ENCODE data around the gene NRXN3. TPM values are rescaled to one million over a fixed set of nuclear protein-coding genes. Genes with fewer than 3 reads are reported as not detected.

NRXN3 gene
- total and polyA plus RNA-seq, 8 donors: 0.29 to 41.1 (median 9.1) TPM

DNA sequence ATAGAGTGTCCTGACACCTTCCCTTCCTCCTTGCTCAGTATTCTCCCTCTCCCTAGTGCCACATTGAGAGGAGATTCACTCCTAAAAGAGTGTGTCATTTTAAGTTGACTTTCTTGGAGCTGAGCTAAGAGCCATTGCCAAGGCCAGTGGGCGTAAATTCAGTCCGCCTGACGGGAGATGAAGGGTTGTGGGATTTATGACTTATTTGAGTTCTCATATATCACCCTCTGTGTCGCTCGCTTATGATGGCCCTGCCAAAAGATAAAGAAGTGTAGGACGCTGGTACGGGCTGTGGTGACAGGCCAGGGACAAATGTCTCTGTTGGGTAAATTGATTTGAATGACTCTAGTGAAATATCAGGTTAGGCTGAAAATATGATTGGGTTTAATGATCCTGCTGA lies 867.4 kb downstream of the NRXN3 start:
- Histone ChIP-seq H3K9me3 (peaks cover 0 to 10% (median 4%) of the 10 kb centered on the region in 4 donors), H3K27me3 (no peaks in the 10 kb centered on the region), H3K4me1 (no peaks in the 10 kb centered on the region), H3K36me3 (no peaks in the 10 kb centered on the region), H3K27ac (no peak overlapping the region), H3K4me3 (no peak overlapping the region)
- 71 to 84% (median 78%) methylated on average over 7 of the region's 7 CpGs for WGBS, 5 donors
- no peak for DNase-seq
- TF ChIP-seq EP300 (IDR thresholded peaks at IDR 0.05): no peak
- no peak for TF ChIP-seq POLR2A (IDR thresholded peaks at IDR 0.05)
- TF ChIP-seq POLR2AphosphoS5 (IDR thresholded peaks at IDR 0.05): no peak
- TF ChIP-seq, protein P1, sequence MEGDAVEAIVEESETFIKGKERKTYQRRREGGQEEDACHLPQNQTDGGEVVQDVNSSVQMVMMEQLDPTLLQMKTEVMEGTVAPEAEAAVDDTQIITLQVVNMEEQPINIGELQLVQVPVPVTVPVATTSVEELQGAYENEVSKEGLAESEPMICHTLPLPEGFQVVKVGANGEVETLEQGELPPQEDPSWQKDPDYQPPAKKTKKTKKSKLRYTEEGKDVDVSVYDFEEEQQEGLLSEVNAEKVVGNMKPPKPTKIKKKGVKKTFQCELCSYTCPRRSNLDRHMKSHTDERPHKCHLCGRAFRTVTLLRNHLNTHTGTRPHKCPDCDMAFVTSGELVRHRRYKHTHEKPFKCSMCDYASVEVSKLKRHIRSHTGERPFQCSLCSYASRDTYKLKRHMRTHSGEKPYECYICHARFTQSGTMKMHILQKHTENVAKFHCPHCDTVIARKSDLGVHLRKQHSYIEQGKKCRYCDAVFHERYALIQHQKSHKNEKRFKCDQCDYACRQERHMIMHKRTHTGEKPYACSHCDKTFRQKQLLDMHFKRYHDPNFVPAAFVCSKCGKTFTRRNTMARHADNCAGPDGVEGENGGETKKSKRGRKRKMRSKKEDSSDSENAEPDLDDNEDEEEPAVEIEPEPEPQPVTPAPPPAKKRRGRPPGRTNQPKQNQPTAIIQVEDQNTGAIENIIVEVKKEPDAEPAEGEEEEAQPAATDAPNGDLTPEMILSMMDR (IDR thresholded peaks at IDR 0.05): no peak
- intact Hi-C loops (cut with DNase I; ENCODE audit: low total_unique reads): no loop called here

- DNase-seq: no peak
- no peak for TF ChIP-seq POLR2AphosphoS5 (IDR thresholded peaks at IDR 0.05)
- no peak for TF ChIP-seq EP300 (IDR thresholded peaks at IDR 0.05)
- no peak for TF ChIP-seq POLR2A (IDR thresholded peaks at IDR 0.05)
- TF ChIP-seq, protein P1 (IDR thresholded peaks at IDR 0.05): no peak
- WGBS, 5 donors: 96 to 100% (median 100%) methylated on average over 1 of the region's 1 CpG
- Histone ChIP-seq H3K36me3 (no peaks in the 10 kb centered on the region), H3K27me3 (no peaks in the 10 kb centered on the region), H3K27ac (no peak overlapping the region), H3K4me3 (no peak overlapping the region), H3K9me3 (peaks cover 0 to 10% (median 4%) of the 10 kb centered on the region in 4 donors), H3K4me1 (no peaks in the 10 kb centered on the region)
- intact Hi-C loops (cut with DNase I; ENCODE audit: low total_unique reads): no loop called here
Measured at GRCh38 chr14:79040790-79041189, 870.6 kb downstream of the NRXN3 start.

GRCh38 chr14:79043194-79043889 lies 873.2 kb downstream of the NRXN3 start:
- Histone ChIP-seq H3K36me3 (no peaks in the 10 kb centered on the region), H3K4me1 (no peaks in the 10 kb centered on the region), H3K9me3 (peaks cover 0 to 10% (median 4%) of the 10 kb centered on the region in 4 donors), H3K27ac (no peak overlapping the region), H3K27me3 (no peaks in the 10 kb centered on the region), H3K4me3 (no peak overlapping the region)
- intact Hi-C loops (cut with DNase I; ENCODE audit: low total_unique reads): no loop called here
- TF ChIP-seq, protein P1 (IDR thresholded peaks at IDR 0.05): no peak
- TF ChIP-seq EP300 (IDR thresholded peaks at IDR 0.05) (no peak), POLR2AphosphoS5 (IDR thresholded peaks at IDR 0.05) (no peak), POLR2A (IDR thresholded peaks at IDR 0.05) (no peak)
- DNase-seq: no peak
- 81 to 94% (median 87%) methylated on average over 7 of the region's 7 CpGs for WGBS, 5 donors

DNA sequence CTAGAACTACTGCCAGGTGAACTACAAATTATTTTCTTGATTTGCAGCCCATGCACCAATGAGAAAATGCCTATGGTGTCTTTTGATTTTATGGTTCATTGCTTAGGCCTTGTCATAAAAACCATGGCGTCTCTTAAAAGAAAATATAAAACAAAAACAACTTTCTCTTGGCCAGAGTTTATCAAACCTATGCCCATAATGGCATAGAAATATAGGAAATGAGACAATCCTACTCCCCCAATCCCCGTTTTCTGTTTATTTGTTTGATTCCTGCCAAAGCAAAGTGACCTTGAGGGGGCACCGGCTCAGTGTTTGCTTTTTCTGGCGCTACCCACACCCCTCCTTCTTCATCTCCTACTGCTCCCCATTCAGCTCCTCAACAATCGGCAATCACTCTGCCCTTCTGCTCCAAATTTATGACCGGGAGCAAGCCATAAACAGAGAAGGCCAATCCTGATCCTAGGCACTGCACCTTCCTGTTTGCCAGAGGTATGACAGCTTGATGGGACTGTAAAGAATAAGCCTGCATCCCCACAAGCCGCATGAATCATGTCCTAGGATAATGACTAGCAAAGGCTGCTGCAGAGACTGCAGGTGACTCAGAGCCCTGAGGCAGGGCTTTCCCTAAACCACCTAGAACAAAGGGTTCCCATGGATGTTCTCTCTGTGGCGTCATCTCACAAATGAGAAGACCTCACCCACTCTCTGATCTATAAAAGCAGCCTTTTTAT lies 874.9 kb downstream of the NRXN3 start:
- Histone ChIP-seq H3K9me3 (peaks cover 0 to 10% (median 4%) of the 10 kb centered on the region in 4 donors), H3K36me3 (no peaks in the 10 kb centered on the region), H3K4me1 (no peaks in the 10 kb centered on the region), H3K27me3 (no peaks in the 10 kb centered on the region), H3K4me3 (no peak overlapping the region), H3K27ac (no peak overlapping the region)
- TF ChIP-seq EP300 (IDR thresholded peaks at IDR 0.05) (no peak), POLR2A (IDR thresholded peaks at IDR 0.05) (no peak), POLR2AphosphoS5 (IDR thresholded peaks at IDR 0.05) (no peak)
- TF ChIP-seq, protein P1 (IDR thresholded peaks at IDR 0.05): no peak
- WGBS, 5 donors: 42 to 62% (median 49%) methylated on average over 8 of the region's 8 CpGs
- intact Hi-C loops (cut with DNase I; ENCODE audit: low total_unique reads): no loop called here
- no peak for DNase-seq

Data from stomach (tissue), 9 donors.